ENCODE measurements around the gene TMEM97. TPM values are rescaled to one million over a fixed set of nuclear protein-coding genes. Genes with fewer than 3 reads are reported as not detected.

The TMEM97 gene
- total RNA-seq, 1 donor from 2014 or later = 16.1 TPM

- Mint-ChIP-seq H3K27me3 (no peaks in the 10 kb centered on the region), H3K27ac (no peak overlapping the region), H3K4me1 (peaks cover 14% of the 10 kb centered on the region), H3K9me3 (no peaks in the 10 kb centered on the region), H3K36me3 (ENCODE audit: low read depth) (peaks cover 19% of the 10 kb centered on the region), H3K4me3 (no peak overlapping the region)
- CTCF ChIA-PET = interaction anchor here (0.8 kb wide), 1 partner anchor 10 kb away, joined by 3 read pairs; the partner anchor contains the start of gene POLDIP2
- TF ChIP-seq CTCF (IDR thresholded peaks at IDR 0.05) = no peak
- no peak for ATAC-seq (ENCODE audit: low read depth)
- intact Hi-C loops (cut with micrococcal nuclease) = no loop called here
- DNase-seq = no peak
- POLR2A ChIA-PET = interaction anchor here (1.6 kb wide), 1 partner anchor 11 kb away, joined by 4 read pairs; the partner anchor contains the start of gene POLDIP2
Observed at GRCh38 chr17:28367641-28368305, 48.8 kb downstream of the TMEM97 start.

GRCh38 chr17:28368306-28368831 lies 49.4 kb downstream of the TMEM97 start:
- Mint-ChIP-seq H3K4me1 (peaks cover 20% of the 10 kb centered on the region), H3K36me3 (ENCODE audit: low read depth) (peaks cover 14% of the 10 kb centered on the region), H3K9me3 (no peaks in the 10 kb centered on the region), H3K4me3 (no peak overlapping the region), H3K27me3 (no peaks in the 10 kb centered on the region), H3K27ac (no peak overlapping the region)
- intact Hi-C loops (cut with micrococcal nuclease) = no loop called here
- ATAC-seq (ENCODE audit: low read depth) (no peak), DNase-seq (no peak)
- ChIA-PET POLR2A (interaction anchor here (1.6 kb wide), 1 partner anchor 11 kb away, joined by 4 read pairs; the partner anchor contains the start of gene POLDIP2), CTCF (interaction anchor here (0.8 kb wide), 1 partner anchor 10 kb away, joined by 3 read pairs; the partner anchor contains the start of gene POLDIP2)
- TF ChIP-seq CTCF (IDR thresholded peaks at IDR 0.05) = no peak

GRCh38 chr17:28368915-28369683 lies 50.1 kb downstream of the TMEM97 start:
- no peak for ATAC-seq (ENCODE audit: low read depth)
- intact Hi-C loops (cut with micrococcal nuclease) = no loop called here
- peaks cover 6% of the 10 kb centered on the region for H3K36me3 Mint-ChIP-seq (ENCODE audit: low read depth)
- H3K27me3 Mint-ChIP-seq = no peaks in the 10 kb centered on the region
- no peak for TF ChIP-seq CTCF (IDR thresholded peaks at IDR 0.05)
- DNase-seq = no peak
- ChIA-PET CTCF (interaction anchor here (0.8 to 1.3 kb wide), 2 partner anchors 11 to 48 kb away, joined by 3 to 7 read pairs; partner anchors contain the start of gene POLDIP2), POLR2A (interaction anchor here (1.6 kb wide), 1 partner anchor 12 kb away, joined by 4 read pairs; the partner anchor contains the start of gene POLDIP2)
- no peaks in the 10 kb centered on the region for H3K9me3 Mint-ChIP-seq
- peaks cover 23% of the 10 kb centered on the region for H3K4me1 Mint-ChIP-seq
- H3K27ac Mint-ChIP-seq = no peak overlapping the region
- no peak overlapping the region for H3K4me3 Mint-ChIP-seq

DNA sequence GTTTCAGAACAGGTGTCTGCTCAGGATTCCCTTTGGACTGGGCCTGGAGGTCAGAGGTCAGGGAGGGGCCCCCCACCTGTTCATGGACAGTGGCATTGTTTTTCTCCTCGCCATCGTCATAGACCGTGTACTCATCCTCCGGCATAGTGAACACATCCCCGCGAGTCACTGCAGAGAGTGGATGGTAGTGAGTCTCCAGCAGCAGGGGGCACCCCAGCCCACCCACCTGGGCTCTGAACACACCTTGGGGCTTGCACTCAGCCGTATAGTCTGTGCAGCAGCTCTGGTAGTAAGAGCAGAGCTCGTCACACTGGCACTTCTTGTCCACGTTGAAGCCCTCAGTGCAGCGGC lies 50.7 kb downstream of the TMEM97 start:
- DNase-seq = no peak
- H3K4me1 Mint-ChIP-seq = peaks cover 23% of the 10 kb centered on the region
- ChIA-PET CTCF (interaction anchor here (1.3 kb wide), 1 partner anchor 47 kb away, joined by 7 read pairs; no protein-coding TSS in a partner anchor), POLR2A (no interaction called here)
- no peak overlapping the region for H3K27ac Mint-ChIP-seq
- H3K4me3 Mint-ChIP-seq = no peak overlapping the region
- no peaks in the 10 kb centered on the region for H3K9me3 Mint-ChIP-seq
- no peak for TF ChIP-seq CTCF (IDR thresholded peaks at IDR 0.05)
- H3K36me3 Mint-ChIP-seq (ENCODE audit: low read depth) = peaks cover 4% of the 10 kb centered on the region
- intact Hi-C loops (cut with micrococcal nuclease) = loop anchor here (5.0 kb wide), 1 partner anchor 52 kb away; the partner anchor contains the start of gene TMEM97
- ATAC-seq (ENCODE audit: low read depth) = no peak
- no peaks in the 10 kb centered on the region for H3K27me3 Mint-ChIP-seq

All from activated B cell treated with CpG ODN at 0.5 μM for 24 hours (primary cell).